Effector memory CD8-positive, alpha-beta T cell (primary cell): ENCODE data around the gene PPOX.

Source experiments
- ATAC-seq: fragments of 150-1000 bp; cut with Tn5 transposase; replicated peaks from 2 replicates; pipeline ENCODE4 v1.10.0; 2021; ENCODE audit warnings: mild to moderate bottlenecking, moderate library complexity
- DNase-seq, 3 experiments: peaks; one replicate each; pipeline ENCODE4 v3.0.0; 2021
- H3K27ac Mint-ChIP-seq, 2 donors: one replicate each; pipeline ENCODE4 v1.8.0; 2022; ENCODE audit warnings: mild to moderate bottlenecking in 2 of 2, mixed read lengths in 2 of 2, moderate library complexity in 2 of 2
- H3K27me3 Mint-ChIP-seq, 2 donors: one replicate each; pipeline ENCODE4 v1.8.0; 2022; ENCODE audit warnings: mixed read lengths in 2 of 2
- H3K36me3 Mint-ChIP-seq: one replicate; pipeline ENCODE4 v1.8.0; 2022; ENCODE audit warnings: mild to moderate bottlenecking, moderate library complexity, mixed read lengths; ENCODE audit not compliant: insufficient read depth
- H3K4me1 Mint-ChIP-seq, 2 donors: one replicate each; pipeline ENCODE4 v1.8.0; 2022; ENCODE audit warnings: low read depth in 2 of 2, mixed read lengths in 2 of 2
- H3K4me3 Mint-ChIP-seq, 2 donors: one replicate each; pipeline ENCODE4 v1.8.0; 2022; ENCODE audit warnings: mild to moderate bottlenecking in 2 of 2, mixed read lengths in 2 of 2, moderate library complexity in 2 of 2
- H3K9me3 Mint-ChIP-seq, 2 donors: one replicate each; pipeline ENCODE4 v1.8.0; 2022; ENCODE audit warnings: mixed read lengths in 2 of 2

PPOX gene

DNA sequence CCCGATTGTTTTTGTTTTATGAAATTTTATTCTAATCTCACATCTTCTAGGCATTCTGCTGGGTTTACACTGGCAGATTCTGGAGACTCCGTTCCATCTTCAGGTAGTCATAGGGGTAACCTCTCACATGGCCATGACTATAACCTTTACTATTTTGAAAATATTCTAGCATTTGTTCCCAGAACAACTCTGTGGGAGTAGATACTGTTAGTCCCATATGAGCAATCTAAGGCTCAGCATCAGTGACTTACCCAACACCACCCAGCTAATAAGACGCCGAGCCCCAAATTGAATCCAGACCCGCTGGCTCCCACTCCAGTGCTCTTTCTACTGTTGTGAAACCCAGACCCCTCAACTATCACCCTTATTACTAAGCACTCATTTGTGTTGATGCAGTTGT, 22.8 kb downstream of the PPOX start:
- peak overlapping the region; percentile 87 to 88 for H3K27ac Mint-ChIP-seq
- no peaks in the 10 kb centered on the region for H3K27me3 Mint-ChIP-seq
- peaks cover 49 to 56% of the 10 kb centered on the region in 2 donors for H3K4me1 Mint-ChIP-seq
- H3K36me3 Mint-ChIP-seq: peaks cover 8% of the 10 kb centered on the region
- ATAC-seq: no peak
- peak overlapping the region in 1 of 2 donors; percentile 33 for H3K4me3 Mint-ChIP-seq
- no peak for DNase-seq
- H3K9me3 Mint-ChIP-seq: no peaks in the 10 kb centered on the region

DNA sequence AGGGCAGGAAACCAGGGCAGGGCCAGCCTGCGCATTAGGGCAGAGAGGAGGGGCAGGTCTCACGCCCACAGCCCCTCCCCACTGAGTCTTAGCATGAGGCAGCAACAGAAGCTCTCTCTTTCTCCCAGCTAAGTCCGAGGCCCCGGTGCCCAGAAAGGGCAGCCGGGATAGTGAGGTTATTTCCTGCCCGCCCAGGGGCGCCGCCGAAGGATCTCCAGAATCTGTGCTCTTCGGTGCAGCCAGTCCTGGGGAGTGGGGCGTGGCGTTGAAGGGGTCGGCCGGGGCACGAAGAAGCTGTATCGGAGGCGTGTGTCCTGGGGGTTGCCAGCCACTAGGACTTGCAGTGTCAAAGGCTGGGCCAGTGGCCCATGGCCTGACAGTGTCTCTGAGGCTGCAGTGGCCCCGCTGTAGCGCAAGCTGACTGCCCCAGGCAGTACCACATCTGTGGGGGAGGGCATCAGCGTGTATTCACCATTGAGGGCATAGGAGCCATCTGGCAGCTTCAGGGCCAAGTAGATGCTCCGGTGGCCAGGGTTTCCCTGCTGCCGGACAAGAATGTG, 24.8 kb downstream of the PPOX start:
- ATAC-seq (no peak), DNase-seq (no peak)
- H3K4me3 Mint-ChIP-seq: no peak overlapping the region
- H3K27me3 Mint-ChIP-seq: no peaks in the 10 kb centered on the region
- H3K9me3 Mint-ChIP-seq: no peaks in the 10 kb centered on the region
- H3K4me1 Mint-ChIP-seq: peaks cover 44 to 55% of the 10 kb centered on the region in 2 donors
- H3K36me3 Mint-ChIP-seq: peaks cover 4% of the 10 kb centered on the region
- H3K27ac Mint-ChIP-seq: peak overlapping the region; percentile 26 to 49

DNA sequence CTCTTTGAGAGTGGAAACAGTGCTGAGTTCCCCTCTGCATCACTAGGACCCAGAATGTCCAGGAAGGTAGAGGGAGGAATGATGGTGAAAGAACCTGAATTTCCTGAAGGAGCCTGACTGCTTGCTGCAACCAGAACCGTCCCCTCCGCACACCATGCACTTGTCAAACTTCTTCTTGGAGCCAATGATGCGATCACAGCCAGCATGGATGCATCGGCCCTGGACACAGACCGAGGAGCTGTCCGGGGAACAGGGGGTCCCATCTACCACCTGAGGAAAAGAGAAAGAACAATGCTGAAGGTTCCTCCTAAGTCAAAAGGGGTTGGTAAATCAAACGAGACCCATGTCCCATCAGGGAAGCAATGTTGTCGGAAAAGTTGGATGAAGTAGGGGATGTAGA, 25.7 kb downstream of the PPOX start:
- DNase-seq (no peak), ATAC-seq (no peak)
- no peak overlapping the region for H3K4me3 Mint-ChIP-seq
- peaks cover 4% of the 10 kb centered on the region for H3K36me3 Mint-ChIP-seq
- no peaks in the 10 kb centered on the region for H3K9me3 Mint-ChIP-seq
- H3K27ac Mint-ChIP-seq: peak overlapping the region in 1 of 2 donors; percentile 26
- H3K27me3 Mint-ChIP-seq: no peaks in the 10 kb centered on the region
- peaks cover 36 to 47% of the 10 kb centered on the region in 2 donors for H3K4me1 Mint-ChIP-seq

DNA sequence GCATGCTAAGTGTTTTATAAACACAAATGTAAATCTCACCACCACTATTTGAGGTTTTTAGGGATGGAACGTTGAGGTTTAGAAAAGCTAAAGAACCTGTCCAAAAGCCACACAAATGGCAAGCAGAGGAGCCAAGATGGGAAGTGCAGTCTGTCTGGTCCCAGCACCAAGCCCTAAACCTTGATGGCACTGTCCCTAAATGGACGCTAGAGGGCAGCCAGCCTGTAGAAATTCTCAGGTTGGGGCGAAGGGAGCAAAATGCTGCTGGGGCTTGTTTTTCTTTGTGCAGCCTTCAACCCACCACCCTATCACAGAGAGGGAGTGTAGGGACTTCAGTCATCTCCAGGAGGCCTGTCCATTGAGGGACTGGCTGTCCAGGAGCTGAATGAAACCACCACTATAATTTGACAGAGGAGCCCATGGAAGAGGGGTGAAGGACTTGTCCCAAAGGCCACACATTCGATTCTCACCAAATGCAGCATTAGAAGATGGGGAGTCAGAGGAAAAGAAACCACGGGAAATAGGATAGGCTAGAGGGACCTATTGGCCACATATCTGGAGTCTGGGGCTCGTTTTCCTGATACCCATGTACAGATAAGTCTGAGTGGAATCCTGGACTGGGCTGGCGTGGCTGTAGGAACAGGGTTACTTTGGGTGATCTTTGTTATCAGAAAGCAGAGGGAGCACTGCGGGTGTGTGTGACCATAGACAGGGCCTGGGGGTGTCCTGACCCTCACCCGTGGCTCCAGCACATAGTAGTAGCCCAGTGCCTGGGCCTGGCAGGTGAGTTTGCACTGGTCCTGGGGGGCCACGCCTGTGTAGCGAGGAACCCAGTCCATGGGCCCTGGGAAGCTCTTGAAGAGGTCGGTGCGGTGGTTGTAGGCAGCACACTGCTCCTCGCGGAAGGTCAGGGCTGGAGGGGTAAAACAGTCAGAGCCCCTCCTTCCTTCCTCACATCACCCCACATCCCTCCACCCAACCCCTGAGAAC, 26.5 kb downstream of the PPOX start:
- peak overlapping the region; percentile 75 to 87 for H3K27ac Mint-ChIP-seq
- peaks cover 4% of the 10 kb centered on the region for H3K36me3 Mint-ChIP-seq
- H3K9me3 Mint-ChIP-seq: no peaks in the 10 kb centered on the region
- DNase-seq (peak; percentile 61 to 67 (median 66)), ATAC-seq (peak; percentile 96)
- no peaks in the 10 kb centered on the region for H3K27me3 Mint-ChIP-seq
- peaks cover 28 to 39% of the 10 kb centered on the region in 2 donors for H3K4me1 Mint-ChIP-seq
- peak overlapping the region; percentile 64 to 65 for H3K4me3 Mint-ChIP-seq

DNA sequence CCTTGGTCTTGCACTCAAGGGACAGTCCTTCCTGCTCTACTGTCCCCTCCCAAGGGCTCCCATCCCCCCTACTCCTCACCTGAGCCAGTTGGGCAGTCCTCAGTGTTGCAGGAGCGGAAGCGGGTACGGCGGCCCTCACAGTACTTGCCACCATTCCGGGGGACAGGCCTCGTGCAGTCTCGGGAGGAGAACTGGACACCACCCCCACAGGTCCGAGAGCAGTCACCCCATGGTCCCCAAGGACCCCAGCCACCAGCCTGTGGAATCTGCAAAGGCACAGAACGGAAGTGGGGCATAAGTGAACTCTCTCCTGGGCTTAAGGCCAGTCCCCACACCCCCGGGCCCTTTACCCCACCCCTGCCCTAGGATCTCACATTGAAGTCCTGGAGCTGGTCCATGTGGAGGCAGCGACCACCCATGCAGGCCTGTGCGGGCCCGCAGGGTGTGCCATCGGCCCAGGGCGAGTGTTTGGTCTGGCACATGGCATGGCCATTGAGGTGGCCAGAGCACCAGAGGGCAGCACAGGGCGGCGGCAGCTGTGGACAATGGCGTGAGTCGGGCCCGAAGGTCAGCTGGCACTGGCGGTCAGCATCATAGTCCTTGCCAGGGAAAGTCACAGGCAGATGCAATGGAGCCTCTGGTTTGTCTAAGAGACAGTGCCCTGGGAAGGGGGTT, 27.5 kb downstream of the PPOX start:
- Mint-ChIP-seq H3K4me3 (no peak overlapping the region), H3K27me3 (no peaks in the 10 kb centered on the region), H3K36me3 (peaks cover 4% of the 10 kb centered on the region), H3K27ac (peak overlapping the region in 1 of 2 donors; percentile 75), H3K4me1 (peaks cover 27 to 33% of the 10 kb centered on the region in 2 donors), H3K9me3 (no peaks in the 10 kb centered on the region)
- no peak for DNase-seq
- no peak for ATAC-seq

DNA sequence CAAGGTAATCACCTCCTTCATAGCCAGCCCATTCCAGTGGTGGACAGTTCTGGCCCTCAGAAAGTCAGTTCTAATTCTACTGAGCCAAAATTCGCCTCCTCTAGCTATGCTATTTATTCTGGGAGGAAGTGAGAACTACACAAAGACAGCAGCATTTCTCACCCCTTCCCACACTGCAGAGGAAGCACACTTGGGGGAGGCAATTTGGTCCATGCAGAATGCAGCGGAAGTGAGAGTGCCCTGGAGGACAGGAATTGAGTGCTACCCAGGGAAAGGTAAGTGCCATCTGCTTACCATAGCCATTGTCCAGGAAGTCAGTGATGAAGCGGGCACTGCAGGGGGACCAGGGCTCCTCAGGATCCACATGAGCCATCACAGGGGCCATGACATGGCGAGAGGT, 28.9 kb downstream of the PPOX start:
- H3K4me3 Mint-ChIP-seq: peak overlapping the region; percentile 49 to 50
- peak; percentile 48 for ATAC-seq
- no peak for DNase-seq
- H3K27ac Mint-ChIP-seq: peak overlapping the region; percentile 71 to 78
- peaks cover 29 to 44% of the 10 kb centered on the region in 2 donors for H3K4me1 Mint-ChIP-seq
- peaks cover 4% of the 10 kb centered on the region for H3K36me3 Mint-ChIP-seq
- H3K27me3 Mint-ChIP-seq: no peaks in the 10 kb centered on the region
- H3K9me3 Mint-ChIP-seq: no peaks in the 10 kb centered on the region

DNA sequence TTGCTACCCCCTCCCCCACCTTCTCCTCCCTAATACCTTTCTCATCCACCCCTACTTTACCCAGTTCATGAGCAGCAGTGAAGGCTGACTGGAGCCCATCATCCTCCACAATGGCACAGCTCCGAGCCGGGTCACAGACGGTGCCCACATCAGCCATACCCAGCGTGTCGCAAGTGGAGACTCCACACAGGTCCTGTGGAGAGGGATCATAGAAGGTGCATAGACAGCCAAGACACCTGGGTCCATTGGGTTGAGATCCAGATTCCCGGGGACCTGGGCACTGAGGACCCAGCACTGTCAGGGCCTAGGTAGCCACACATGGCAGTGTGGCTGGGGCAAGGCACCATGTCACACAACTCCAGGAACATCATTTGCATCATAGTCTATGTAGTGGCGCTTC, 29.9 kb downstream of the PPOX start:
- no peak for ATAC-seq
- H3K27me3 Mint-ChIP-seq: no peaks in the 10 kb centered on the region
- H3K36me3 Mint-ChIP-seq: peaks cover 4% of the 10 kb centered on the region
- H3K4me1 Mint-ChIP-seq: peaks cover 38 to 50% of the 10 kb centered on the region in 2 donors
- peak overlapping the region in 1 of 2 donors; percentile 25 for H3K4me3 Mint-ChIP-seq
- no peaks in the 10 kb centered on the region for H3K9me3 Mint-ChIP-seq
- peak overlapping the region; percentile 38 to 59 for H3K27ac Mint-ChIP-seq
- no peak for DNase-seq

DNA sequence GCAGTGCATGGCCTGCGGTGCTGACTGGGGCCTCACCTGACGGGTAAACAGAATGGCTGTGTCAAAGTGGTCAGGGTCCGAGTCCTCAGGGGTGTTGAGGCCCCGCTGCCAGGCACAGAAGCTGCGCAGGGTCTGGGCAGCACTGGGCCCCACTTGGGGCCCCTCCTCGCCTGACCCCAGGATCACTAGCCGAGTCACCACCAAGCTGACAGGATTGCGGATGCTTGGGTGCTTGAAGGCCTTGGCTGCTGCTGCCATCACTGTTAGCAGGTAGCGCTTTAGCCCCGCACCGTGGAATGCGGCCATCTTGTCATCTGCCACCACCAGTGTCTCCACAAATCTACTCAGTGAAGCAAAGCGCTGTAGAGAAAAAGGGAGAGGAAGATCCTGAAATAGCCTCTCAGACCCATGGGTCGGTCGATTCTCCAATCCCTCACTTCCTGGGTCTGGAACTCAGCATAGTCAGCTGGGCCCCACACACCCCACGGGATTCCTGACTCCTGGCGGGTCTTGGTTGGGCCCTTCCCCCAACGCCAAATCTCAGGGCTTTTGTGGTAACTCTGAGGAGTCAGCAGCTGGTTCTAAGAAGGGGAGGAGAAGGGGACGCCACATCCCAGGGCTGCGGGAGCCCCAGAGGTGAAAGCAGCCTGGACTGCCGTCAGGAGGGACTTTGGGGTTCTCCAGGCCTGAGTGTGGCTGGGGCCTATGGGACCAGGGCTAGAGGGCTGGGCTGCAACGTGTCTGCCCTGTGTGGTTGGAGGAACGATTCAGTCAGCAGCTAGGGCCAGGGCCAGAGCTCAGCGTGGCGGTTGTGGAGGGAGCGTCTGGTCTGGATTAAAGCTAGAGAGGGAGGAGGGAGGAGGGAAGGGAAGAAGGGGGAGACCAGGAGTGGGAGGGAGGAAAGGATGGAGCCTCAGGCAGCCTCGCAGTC, 30.6 kb downstream of the PPOX start:
- Mint-ChIP-seq H3K27ac (peak overlapping the region in 1 of 2 donors; percentile 38), H3K27me3 (no peaks in the 10 kb centered on the region), H3K4me1 (peaks cover 42 to 57% of the 10 kb centered on the region in 2 donors), H3K4me3 (no peak overlapping the region), H3K9me3 (no peaks in the 10 kb centered on the region), H3K36me3 (peaks cover 11% of the 10 kb centered on the region)
- ATAC-seq: no peak
- no peak for DNase-seq

DNA sequence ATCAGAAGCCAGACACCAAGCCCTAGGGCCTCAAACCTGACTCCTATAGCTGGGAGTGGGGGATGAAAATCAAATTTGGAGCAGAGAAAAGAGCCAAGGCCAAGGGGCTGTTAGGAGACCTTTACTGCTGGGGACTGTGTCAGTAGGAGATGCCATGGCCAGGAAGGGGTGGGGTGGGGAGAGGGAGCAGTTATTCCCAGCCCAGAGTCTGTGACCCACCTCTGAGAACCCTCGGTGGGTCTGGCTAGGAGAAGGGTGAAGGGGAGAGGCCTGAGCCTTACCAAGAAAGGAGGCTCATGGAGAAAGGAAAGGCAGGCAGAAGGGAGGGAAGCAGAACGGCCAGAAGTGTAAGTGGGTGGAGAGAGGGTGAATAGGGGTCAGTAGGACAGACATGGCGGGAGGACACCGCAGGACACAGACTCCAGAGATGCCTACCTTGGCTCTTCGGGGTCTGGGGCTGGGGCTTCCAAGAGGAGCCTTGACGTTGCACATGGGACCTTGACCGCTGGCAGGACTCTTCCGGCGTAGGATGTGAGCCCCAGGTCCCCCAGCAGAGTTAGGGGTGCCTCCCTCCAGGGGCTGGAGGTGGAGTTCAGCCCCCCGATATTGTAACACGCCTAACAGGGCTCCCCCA, 31.5 kb downstream of the PPOX start:
- DNase-seq (no peak), ATAC-seq (no peak)
- no peaks in the 10 kb centered on the region for H3K27me3 Mint-ChIP-seq
- peaks cover 39 to 54% of the 10 kb centered on the region in 2 donors for H3K4me1 Mint-ChIP-seq
- peak overlapping the region in 1 of 2 donors; percentile 46 for H3K27ac Mint-ChIP-seq
- peaks cover 15% of the 10 kb centered on the region for H3K36me3 Mint-ChIP-seq
- H3K9me3 Mint-ChIP-seq: no peaks in the 10 kb centered on the region
- H3K4me3 Mint-ChIP-seq: no peak overlapping the region

DNA sequence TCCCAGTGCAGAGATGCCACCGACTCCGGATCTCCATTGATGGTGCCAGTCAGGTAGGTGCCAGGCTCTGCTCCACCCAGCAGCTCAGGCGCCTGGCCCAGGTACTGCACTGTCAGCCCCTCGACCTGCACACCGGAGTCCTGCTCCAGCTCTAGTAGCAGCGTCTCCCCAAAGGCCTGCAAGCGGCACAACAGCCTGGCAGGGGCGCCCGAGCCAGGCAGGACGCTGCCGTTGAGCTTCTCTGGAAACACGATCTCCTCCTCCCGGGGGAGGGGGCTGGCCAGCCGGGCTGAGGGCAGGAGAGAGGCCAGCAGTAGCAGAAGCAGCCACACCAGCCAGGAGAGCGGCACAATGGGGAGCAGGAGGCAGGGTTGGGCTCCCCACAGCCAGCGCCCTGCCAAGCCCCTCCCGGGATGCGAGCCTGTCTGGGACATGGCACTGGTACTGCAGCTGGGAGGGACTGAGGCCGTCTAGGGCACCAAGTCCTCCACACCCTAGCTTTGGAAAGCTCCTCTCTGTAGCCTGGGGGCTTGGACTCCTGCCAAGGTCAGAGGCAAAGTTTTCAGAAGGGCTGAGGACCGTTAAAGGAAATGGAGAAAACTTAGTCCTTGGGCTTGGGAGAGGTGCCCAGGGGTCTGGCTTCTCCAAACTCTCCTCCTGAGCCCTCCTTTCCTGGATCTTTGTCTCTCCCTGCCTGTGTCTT, 32.1 kb downstream of the PPOX start:
- H3K27ac Mint-ChIP-seq: peak overlapping the region in 1 of 2 donors; percentile 71
- H3K9me3 Mint-ChIP-seq: no peaks in the 10 kb centered on the region
- no peaks in the 10 kb centered on the region for H3K27me3 Mint-ChIP-seq
- DNase-seq (no peak), ATAC-seq (no peak)
- H3K4me1 Mint-ChIP-seq: peaks cover 36 to 47% of the 10 kb centered on the region in 2 donors
- no peak overlapping the region for H3K4me3 Mint-ChIP-seq
- peaks cover 18% of the 10 kb centered on the region for H3K36me3 Mint-ChIP-seq

DNA sequence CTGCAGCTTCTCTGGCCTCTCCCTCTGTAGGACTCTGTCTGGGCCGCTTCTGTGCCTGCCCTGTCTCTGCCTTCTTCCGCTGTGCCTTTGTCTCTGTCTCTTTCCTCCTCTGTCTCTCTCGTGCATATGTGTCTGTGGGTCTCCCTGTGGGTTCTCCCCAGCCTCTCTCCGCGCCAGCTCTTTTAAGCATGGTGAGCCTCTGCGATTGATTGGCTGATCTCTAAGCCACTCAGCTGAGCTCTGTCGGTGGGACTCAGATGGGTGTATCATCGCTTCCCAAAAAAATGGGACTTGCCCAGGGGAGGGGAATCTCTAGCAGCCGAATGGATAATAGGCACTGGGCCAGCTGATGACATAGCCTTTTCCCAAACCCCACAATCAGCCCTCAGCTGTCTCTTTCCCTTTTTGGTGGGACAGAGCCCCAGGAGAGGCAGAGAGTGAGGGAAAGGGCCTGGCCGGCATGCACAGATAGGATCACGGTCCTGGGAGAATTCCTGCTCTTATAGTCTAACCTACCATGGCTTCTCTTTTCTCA, 32.7 kb downstream of the PPOX start, which contains the start of gene ADAMTS4:
TSS of gene ADAMTS4 (minus strand) at position 158 of the 535 bp plus-strand sequence. CDS start 427 bp downstream, outside the sequence.
- ATAC-seq: no peak
- H3K36me3 Mint-ChIP-seq: peaks cover 18% of the 10 kb centered on the region
- H3K27ac Mint-ChIP-seq: peak within 1 kb of the TSS in 1 of 2 donors; percentile 89
- DNase-seq: no peak
- no peaks in the 10 kb centered on the region for H3K9me3 Mint-ChIP-seq
- H3K27me3 Mint-ChIP-seq: no peaks in the 10 kb centered on the region
- peak within 1 kb of the TSS in 1 of 2 donors; percentile 20 for H3K4me3 Mint-ChIP-seq
- H3K4me1 Mint-ChIP-seq: peaks cover 40 to 49% of the 10 kb centered on the region in 2 donors
